ENCODE data around the gene PRSS21. TPM values are rescaled to one million over a fixed set of nuclear protein-coding genes. Genes with fewer than 3 reads are reported as not detected.

The PRSS21 gene
- total RNA-seq, 2 donors from 2014 or later: 1.7 to 6.4 TPM

GRCh38 chr16:2854700-2855309 lies 37.8 kb downstream of the PRSS21 start:
- DNase-seq (no peak), ATAC-seq (no peak)
- intact Hi-C loops (cut with DNase I, micrococcal nuclease): no loop called here

GRCh38 chr16:2855536-2855935 lies 38.5 kb downstream of the PRSS21 start:
- DNase-seq (no peak), ATAC-seq (no peak)
- intact Hi-C loops (cut with DNase I, micrococcal nuclease): no loop called here

- ATAC-seq: no peak
- intact Hi-C loops (cut with DNase I, micrococcal nuclease): no loop called here
- DNase-seq: no peak
Measured at GRCh38 chr16:2856061-2856670, 39.1 kb downstream of the PRSS21 start.

- no peak for DNase-seq
- intact Hi-C loops (cut with DNase I, micrococcal nuclease): no loop called here
- no peak for ATAC-seq
Measured at GRCh38 chr16:2856686-2857450, 39.8 kb downstream of the PRSS21 start.

GRCh38 chr16:2857451-2858244 lies 40.6 kb downstream of the PRSS21 start, which contains the start of gene PRSS22:
Gene PRSS22 (minus strand): TSS chr16:2858170. CDS start chr16:2858104, 66 bp downstream.
- DNase-seq (peak; percentile 51 to 63), ATAC-seq (peak; percentile 65)
- intact Hi-C loops (cut with DNase I, micrococcal nuclease): no loop called here

GRCh38 chr16:2858245-2859025 lies 41.4 kb downstream of the PRSS21 start:
- peak; percentile 83 to 92 for DNase-seq
- ATAC-seq: peak; percentile 96
- intact Hi-C loops (cut with DNase I, micrococcal nuclease): no loop called here

- intact Hi-C loops (cut with DNase I, micrococcal nuclease): no loop called here
- ATAC-seq: no peak
- DNase-seq: no peak
Measured at GRCh38 chr16:2859686-2860265, 42.7 kb downstream of the PRSS21 start.

GRCh38 chr16:2860826-2861567 lies 44.0 kb downstream of the PRSS21 start:
- no peak for DNase-seq
- intact Hi-C loops (cut with DNase I, micrococcal nuclease): no loop called here
- no peak for ATAC-seq

- no peak for DNase-seq
- no peak for ATAC-seq
- intact Hi-C loops (cut with DNase I, micrococcal nuclease): no loop called here
Measured at GRCh38 chr16:2865651-2866050, 48.6 kb downstream of the PRSS21 start.

GRCh38 chr16:2866431-2866830 lies 49.4 kb downstream of the PRSS21 start:
- no peak for ATAC-seq
- DNase-seq: no peak
- intact Hi-C loops (cut with DNase I, micrococcal nuclease): no loop called here

- ATAC-seq: no peak
- intact Hi-C loops (cut with DNase I, micrococcal nuclease): no loop called here
- no peak for DNase-seq
Measured at GRCh38 chr16:2867661-2867986, 50.6 kb downstream of the PRSS21 start.

- intact Hi-C loops (cut with DNase I, micrococcal nuclease): no loop called here
- DNase-seq (peak; percentile 92 to 97), ATAC-seq (peak; percentile 96)
Measured at GRCh38 chr16:2867987-2868789, 51.2 kb downstream of the PRSS21 start.

Other genes starting within 250 kb of the PRSS21 start
- gene KCTD5, start 134.7 kb upstream of the PRSS21 start, total RNA-seq: 10 to 100 TPM; 49.3 to 79.6 TPM
- gene PRSS27, start 97.0 kb upstream of the PRSS21 start, total RNA-seq: under 1 TPM; 0.34 to 0.76 TPM
- gene SRRM2, start 64.6 kb upstream of the PRSS21 start, total RNA-seq: 100 to 1,000 TPM; 476 to 593 TPM
- 100 to 1,000 TPM; 209 to 336 TPM for gene ELOB, start 40.0 kb upstream of the PRSS21 start, total RNA-seq
- gene PRSS33, start 29.7 kb upstream of the PRSS21 start, total RNA-seq: not detected
- not detected for gene PRSS41, start 18.8 kb upstream of the PRSS21 start, total RNA-seq
- gene ZG16B, start 13.1 kb downstream of the PRSS21 start, total RNA-seq: 10 to 100 TPM; 40.9 to 50.0 TPM
- gene PRSS22, start 40.9 kb downstream of the PRSS21 start, total RNA-seq: 10 to 100 TPM in 1 of 2 donors, under 1 TPM in 1; 0.78 to 12.9 TPM
- gene FLYWCH2, start 66.0 kb downstream of the PRSS21 start, total RNA-seq: 10 to 100 TPM; 20.7 to 30.8 TPM
- gene FLYWCH1, start 94.7 kb downstream of the PRSS21 start, total RNA-seq: 10 to 100 TPM; 23.0 to 27.3 TPM
- 1 to 10 TPM in 1 of 2 donors, under 1 TPM in 1; 0.89 to 1.1 TPM for gene KREMEN2, start 147.0 kb downstream of the PRSS21 start, total RNA-seq
- 10 to 100 TPM in 1 of 2 donors, 1 to 10 TPM in 1; 8.7 to 12.7 TPM for gene PAQR4, start 152.1 kb downstream of the PRSS21 start, total RNA-seq
- gene PKMYT1, start 163.2 kb downstream of the PRSS21 start, total RNA-seq: 10 to 100 TPM in 1 of 2 donors, 1 to 10 TPM in 1; 4.4 to 12.6 TPM
- under 1 TPM; 0.40 to 0.42 TPM for gene CLDN9, start 195.7 kb downstream of the PRSS21 start, total RNA-seq
- not detected for gene CLDN6, start 200.9 kb downstream of the PRSS21 start, total RNA-seq
- gene TNFRSF12A, start 203.1 kb downstream of the PRSS21 start, total RNA-seq: 10 to 100 TPM; 10.5 to 19.3 TPM
- gene HCFC1R1, start 206.7 kb downstream of the PRSS21 start, total RNA-seq: 10 to 100 TPM; 26.6 to 31.4 TPM
- gene THOC6, start 206.8 kb downstream of the PRSS21 start, total RNA-seq: 10 to 100 TPM; 18.8 to 19.3 TPM
- gene BICDL2, start 219.7 kb downstream of the PRSS21 start, total RNA-seq: 100 to 1,000 TPM in 1 of 2 donors, 10 to 100 TPM in 1; 91.8 to 107 TPM
- 1 to 10 TPM in 1 of 2 donors, under 1 TPM in 1; 0.70 to 1.1 TPM for gene MMP25, start 229.3 kb downstream of the PRSS21 start, total RNA-seq
- gene IL32, start 248.4 kb downstream of the PRSS21 start, total RNA-seq: 100 to 1,000 TPM; 265 to 865 TPM